T-helper 1 cell (primary cell): ENCODE data around the gene MBOAT1.
"Not testable (repeated sequence)": the region's sequence is repeated elsewhere in the genome, so short reads cannot be mapped to it uniquely, and the experiment has no call there.

Experiments
- DNase-seq, 5 donors: peaks; one replicate each; pipeline ENCODE4 v3.0.0-alpha.2; 2012 to 2020
- total RNA-seq, 4 donors: gene quantifications; one replicate each; lab custom pipeline; 2026; lab: John Stamatoyannopoulos, UW

The MBOAT1 gene
- total RNA-seq = 40.2 to 63.8 (median 46.3) reads per million in 4 donors

GRCh38 chr6:20212392-20213111 lies at the start of gene MBOAT1:
TSS of gene MBOAT1 (minus strand) at chr6:20212469. CDS start at chr6:20212234, 235 bp downstream.
- DNase-seq = peak; percentile 35 to 88 (median 49)

GRCh38 chr6:20261685-20262084 lies 49.4 kb upstream of the MBOAT1 start:
- no peak for DNase-seq

- no peak for DNase-seq
Observed at GRCh38 chr6:20260360-20260759, 48.1 kb upstream of the MBOAT1 start.

- no peak for DNase-seq
Observed at GRCh38 chr6:20259316-20260049, 47.2 kb upstream of the MBOAT1 start.

GRCh38 chr6:20255428-20255827 lies 43.2 kb upstream of the MBOAT1 start:
- no peak for DNase-seq

GRCh38 chr6:20254295-20254694 lies 42.0 kb upstream of the MBOAT1 start:
- DNase-seq = no peak

- no peak for DNase-seq
Observed at GRCh38 chr6:20253021-20253420, 40.8 kb upstream of the MBOAT1 start.

GRCh38 chr6:20252311-20252710 lies 40.0 kb upstream of the MBOAT1 start:
- DNase-seq = no peak

- no peak for DNase-seq
Observed at GRCh38 chr6:20251525-20251924, 39.3 kb upstream of the MBOAT1 start.

- DNase-seq = no peak
Observed at GRCh38 chr6:20246125-20246524, 33.9 kb upstream of the MBOAT1 start.

- not testable (repeated sequence) for DNase-seq
Observed at GRCh38 chr6:20244807-20245681, 32.8 kb upstream of the MBOAT1 start.

GRCh38 chr6:20243288-20243687 lies 31.0 kb upstream of the MBOAT1 start:
- no peak for DNase-seq

GRCh38 chr6:20242397-20242796 lies 30.1 kb upstream of the MBOAT1 start:
- DNase-seq = no peak

GRCh38 chr6:20241102-20241501 lies 28.8 kb upstream of the MBOAT1 start:
- no peak for DNase-seq

- no peak for DNase-seq
Observed at GRCh38 chr6:20238688-20239587, 26.7 kb upstream of the MBOAT1 start.

GRCh38 chr6:20237677-20238460 lies 25.6 kb upstream of the MBOAT1 start:
- DNase-seq = no peak

GRCh38 chr6:20236909-20237600 lies 24.8 kb upstream of the MBOAT1 start:
- no peak for DNase-seq

- DNase-seq = no peak
Observed at GRCh38 chr6:20236344-20236743, 24.1 kb upstream of the MBOAT1 start.

- DNase-seq = no peak
Observed at GRCh38 chr6:20235041-20235440, 22.8 kb upstream of the MBOAT1 start.

- no peak for DNase-seq
Observed at GRCh38 chr6:20234136-20234535, 21.9 kb upstream of the MBOAT1 start.
